Trophoblast cell (in vitro differentiated cells and primary cell): ENCODE results near the gene BORCS8.
A peak's percentile ranks its signal among the peaks of the same experiment; 100 is the strongest.
"Not testable (repeated sequence)": the region's sequence is repeated elsewhere in the genome, so short reads cannot be mapped to it uniquely, and the experiment has no call there.

Experiments used
- DNase-seq, 2 donors: peaks; one replicate each; pipeline ENCODE4 v3.0.0-alpha.2; 2016
- H2AFZ ChIP-seq: 2 replicates; pipeline ENCODE4 v1.6.1; 2013; ENCODE audit warnings: low read length, moderate library complexity, mild to moderate bottlenecking; ENCODE audit not compliant: insufficient read depth, poor library complexity
- H2AK5ac ChIP-seq: 2 replicates; pipeline ENCODE4 v1.6.1; 2013; ENCODE audit warnings: mild to moderate bottlenecking, low read length
- H2BK120ac ChIP-seq: 2 replicates; pipeline ENCODE4 v1.6.1; 2013; ENCODE audit warnings: low read length, mild to moderate bottlenecking, moderate library complexity; ENCODE audit not compliant: insufficient read depth, poor library complexity
- H2BK12ac ChIP-seq: 2 replicates; pipeline ENCODE4 v1.6.1; 2013; ENCODE audit warnings: mild to moderate bottlenecking, low read length, moderate library complexity
- H2BK5ac ChIP-seq: 2 replicates; pipeline ENCODE4 v1.6.1; 2013; ENCODE audit warnings: low read length, low read depth, moderate library complexity, mild to moderate bottlenecking; ENCODE audit not compliant: poor library complexity
- H3K14ac ChIP-seq: 2 replicates; pipeline ENCODE4 v1.6.1; 2013; ENCODE audit warnings: mild to moderate bottlenecking, low read length
- H3K18ac ChIP-seq: 2 replicates; pipeline ENCODE4 v1.6.1; 2013; ENCODE audit warnings: mild to moderate bottlenecking, low read length
- H3K23ac ChIP-seq: 2 replicates; pipeline ENCODE4 v1.6.1; 2013; ENCODE audit warnings: low read length
- H3K27ac ChIP-seq: 2 replicates; pipeline ENCODE4 v1.5.1; 2013; ENCODE audit warnings: low read depth, mild to moderate bottlenecking, inconsistent platforms, low read length, moderate library complexity
- H3K27me3 ChIP-seq: 2 replicates; pipeline ENCODE4 v1.6.1; 2013; ENCODE audit warnings: inconsistent platforms, mild to moderate bottlenecking, low read length, moderate library complexity; ENCODE audit not compliant: insufficient read depth
- H3K36me3 ChIP-seq, 2 experiments: 1 replicate in 1 of 2; 2 replicates in 1 of 2; pipeline ENCODE4 v1.6.1; 2013; ENCODE audit warnings: low read length in 2 of 2, mild to moderate bottlenecking in 2 of 2, moderate library complexity in 1 of 2; ENCODE audit not compliant: insufficient read depth in 2 of 2, control insufficient read depth in 1 of 2
- H3K4ac ChIP-seq: 2 replicates; pipeline ENCODE4 v1.6.1; 2013; ENCODE audit warnings: low read depth, mild to moderate bottlenecking, low read length, moderate library complexity
- H3K4me1 ChIP-seq, 2 experiments: 1 replicate in 1 of 2; 2 replicates in 1 of 2; pipeline ENCODE4 v1.6.1; 2013; ENCODE audit warnings: low read length in 2 of 2, mild to moderate bottlenecking in 2 of 2, moderate library complexity in 1 of 2; ENCODE audit not compliant: insufficient read depth in 2 of 2, control insufficient read depth in 1 of 2
- H3K4me2 ChIP-seq: 2 replicates; pipeline ENCODE4 v1.6.1; 2013; ENCODE audit warnings: inconsistent platforms, mild to moderate bottlenecking, low read length, moderate library complexity
- H3K4me3 ChIP-seq: 2 replicates; pipeline ENCODE4 v1.5.1; 2013; ENCODE audit warnings: mild to moderate bottlenecking, low read depth, low read length, inconsistent platforms
- H3K79me1 ChIP-seq: one replicate; pipeline ENCODE4 v1.6.1; 2013; ENCODE audit warnings: low read length
- H3K79me2 ChIP-seq: 2 replicates; pipeline ENCODE4 v1.6.1; 2013; ENCODE audit warnings: low read length, mild to moderate bottlenecking; ENCODE audit not compliant: control insufficient read depth, insufficient read depth, poor library complexity
- H3K9ac ChIP-seq: 2 replicates; pipeline ENCODE4 v1.6.1; 2013; ENCODE audit warnings: mild to moderate bottlenecking, low read length
- H3K9me3 ChIP-seq: 2 replicates; pipeline ENCODE4 v1.6.1; 2013; ENCODE audit warnings: low read depth, mild to moderate bottlenecking, control low read depth, inconsistent platforms, low read length; ENCODE audit not compliant: insufficient read depth
- H4K12ac ChIP-seq: 2 replicates; pipeline ENCODE4 v1.6.1; 2013; ENCODE audit warnings: low read depth, mild to moderate bottlenecking, low read length, moderate library complexity
- H4K8ac ChIP-seq: 2 replicates; pipeline ENCODE4 v1.6.1; 2013; ENCODE audit warnings: low read depth, mild to moderate bottlenecking, low read length, moderate library complexity
- H4K91ac ChIP-seq: one replicate; pipeline ENCODE4 v1.6.1; 2013; ENCODE audit warnings: low read depth, mild to moderate bottlenecking, low read length, moderate library complexity
- WGBS: extraction: QIAGEN DNeasy Blood & Tissue Kit; methylation state at CpG from one replicate; pipeline ENCODE4 v1.1.7; 2013; ENCODE audit warnings: missing lambda C conversion rate; ENCODE audit not compliant: insufficient read length, insufficient coverage; ENCODE audit errors: extremely low coverage; 5-methylcytosine and 5-hydroxymethylcytosine counted together

The BORCS8 gene

DNA sequence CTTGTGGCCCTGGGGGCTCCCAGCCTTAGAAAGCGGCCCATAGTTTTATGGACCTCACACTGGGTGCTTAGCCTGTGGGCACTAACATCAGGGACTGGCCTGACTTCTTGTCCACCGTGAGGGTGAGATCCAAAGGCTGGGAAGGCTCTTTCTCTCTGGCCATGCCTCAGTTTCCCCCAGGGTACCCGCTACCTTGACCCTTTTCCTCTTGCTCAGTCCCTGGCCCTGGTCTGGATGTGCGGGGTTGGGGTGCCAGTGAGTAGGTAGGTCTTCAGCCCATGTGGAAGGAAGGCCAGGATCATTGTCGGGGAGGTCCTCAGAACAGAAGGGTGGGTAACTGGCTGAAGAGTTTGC is 52.1 kb downstream of the BORCS8 start:
- Histone ChIP-seq H3K79me1 (peaks cover 4% of the 10 kb centered on the region), H3K4me2 (no peak overlapping the region), H3K14ac (no peak overlapping the region), H2AK5ac (no peak overlapping the region), H4K91ac (no peak overlapping the region), H2BK5ac (no peak overlapping the region), H3K4ac (no peak overlapping the region), H3K9ac (no peak overlapping the region), H4K12ac (no peak overlapping the region), H3K9me3 (no peaks in the 10 kb centered on the region), H3K27ac (no peak overlapping the region), H3K4me3 (no peak overlapping the region), H3K79me2 (peaks cover 5% of the 10 kb centered on the region), H3K18ac (no peak overlapping the region), H3K4me1 (peaks cover 4 to 6% of the 10 kb centered on the region in 2 experiments), H4K8ac (no peak overlapping the region), H2AFZ (no peak overlapping the region), H3K23ac (no peak overlapping the region), H3K27me3 (no peaks in the 10 kb centered on the region), H3K36me3 (no peaks in the 10 kb centered on the region), H2BK12ac (no peak overlapping the region), H2BK120ac (no peak overlapping the region)
- DNase-seq = no peak
- WGBS = no CpG with 5 or more reads among the region's 5 CpGs

DNA sequence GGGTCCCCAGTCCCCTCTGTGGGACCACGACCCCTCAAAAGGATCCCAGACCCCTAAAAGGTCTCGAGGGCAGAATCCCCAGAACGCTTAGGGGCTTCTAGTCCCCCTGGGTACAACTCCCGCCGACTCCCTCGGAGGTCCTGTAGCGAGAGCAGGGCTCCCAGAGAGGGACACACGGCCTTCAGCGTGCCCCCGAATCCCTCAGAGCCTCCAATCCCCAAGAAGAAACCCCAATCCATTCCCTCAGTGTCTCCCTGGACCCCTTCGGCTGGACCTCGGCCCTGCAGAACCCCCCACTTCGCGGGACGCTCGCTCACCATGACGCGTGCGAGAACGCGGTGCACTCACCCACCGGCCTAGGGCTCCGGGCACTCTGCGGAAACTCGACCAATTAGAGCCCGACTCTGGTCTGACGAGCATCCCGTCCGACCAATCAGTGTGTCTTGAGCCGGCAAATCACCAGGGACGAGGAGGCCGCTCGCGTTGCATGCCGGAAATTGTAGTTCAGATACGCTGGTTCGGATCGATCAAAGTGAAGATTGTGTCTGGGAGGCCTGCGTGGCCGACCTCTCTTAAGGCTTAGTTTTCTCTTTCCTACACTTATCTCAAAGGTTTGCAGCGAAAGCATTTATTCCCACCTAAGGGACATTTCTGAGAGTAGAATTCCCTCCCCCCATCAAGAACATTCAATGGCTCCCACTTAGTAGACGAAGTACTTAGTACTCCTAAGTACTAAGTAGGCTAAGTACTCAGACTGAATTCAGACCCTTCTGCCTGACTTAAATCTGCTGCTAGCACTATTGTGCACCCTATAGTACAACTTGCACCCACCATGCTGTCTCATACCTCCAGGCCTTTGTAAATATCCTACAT is 53.6 kb downstream of the BORCS8 start, which contains the start of gene TMEM161A:
TSS of gene TMEM161A (minus strand) at position 370 of the 873 bp plus-strand sequence. CDS start at position 320, 50 bp downstream.
- peaks cover 5% of the 10 kb centered on the region for H3K79me2 ChIP-seq
- peak within 1 kb of the TSS; percentile 80 for H3K9ac ChIP-seq
- H3K27me3 ChIP-seq = no peaks in the 10 kb centered on the region
- H3K4me2 ChIP-seq = peak within 1 kb of the TSS; percentile 94
- peak within 1 kb of the TSS; percentile 53 for H4K91ac ChIP-seq
- H3K79me1 ChIP-seq = peaks cover 4% of the 10 kb centered on the region
- H2BK120ac ChIP-seq = peak within 1 kb of the TSS; percentile 64
- peak within 1 kb of the TSS; percentile 41 for H2AK5ac ChIP-seq
- H2BK5ac ChIP-seq = peak within 1 kb of the TSS; percentile 31
- H2BK12ac ChIP-seq = peak within 1 kb of the TSS; percentile 26
- H3K4me1 ChIP-seq = peaks cover 5 to 6% of the 10 kb centered on the region in 2 experiments
- H3K36me3 ChIP-seq = no peaks in the 10 kb centered on the region
- no CpG with 5 or more reads among the region's 42 CpGs for WGBS
- H2AFZ ChIP-seq = peak within 1 kb of the TSS; percentile 73
- peak; percentile 96 to 99 for DNase-seq
- H3K14ac ChIP-seq = peak within 1 kb of the TSS; percentile 93
- no peaks in the 10 kb centered on the region for H3K9me3 ChIP-seq
- peak within 1 kb of the TSS; percentile 89 for H3K18ac ChIP-seq
- peak within 1 kb of the TSS; percentile 69 for H3K4ac ChIP-seq
- H4K8ac ChIP-seq = peak within 1 kb of the TSS; percentile 91
- no peak within 1 kb of the TSS for H3K27ac ChIP-seq
- H3K4me3 ChIP-seq = peak within 1 kb of the TSS; percentile 78
- H4K12ac ChIP-seq = peak within 1 kb of the TSS; percentile 95
- H3K23ac ChIP-seq = no peak within 1 kb of the TSS

DNA sequence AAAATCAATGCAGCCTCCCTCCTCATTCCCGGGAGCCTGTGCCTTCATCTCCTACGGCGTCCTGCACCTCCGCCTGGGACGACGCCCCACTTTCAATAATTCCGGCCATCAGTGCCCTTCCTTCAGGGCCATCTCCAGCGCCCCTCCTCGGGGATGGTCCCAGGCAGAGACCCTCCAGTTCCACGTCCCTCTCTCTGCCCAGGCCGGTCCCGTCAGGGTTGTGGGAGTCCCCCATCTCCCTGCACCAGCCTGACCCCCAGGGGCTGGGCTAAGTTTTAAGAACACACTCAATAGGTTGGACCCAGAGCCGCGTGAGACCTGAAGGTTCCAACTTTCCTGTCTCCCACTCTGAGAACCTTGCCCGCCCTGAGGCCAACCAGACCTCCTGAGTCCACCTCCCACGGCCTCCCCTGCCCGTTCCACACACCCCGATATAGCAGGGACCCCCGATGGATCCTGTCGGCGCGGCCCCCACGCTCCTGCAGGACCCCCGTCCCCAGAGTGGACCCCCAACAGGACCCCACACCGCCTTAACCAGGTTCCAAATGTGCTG is 54.3 kb downstream of the BORCS8 start:
- peaks cover 5 to 6% of the 10 kb centered on the region in 2 experiments for H3K4me1 ChIP-seq
- no CpG with 5 or more reads among the region's 25 CpGs for WGBS
- H2AK5ac ChIP-seq = peak overlapping the region; percentile 41
- peak overlapping the region; percentile 78 for H3K4me3 ChIP-seq
- DNase-seq = no peak
- H4K8ac ChIP-seq = peak overlapping the region; percentile 91
- H2BK5ac ChIP-seq = peak overlapping the region; percentile 31
- peaks cover 4% of the 10 kb centered on the region for H3K79me1 ChIP-seq
- peak overlapping the region; percentile 95 for H4K12ac ChIP-seq
- no peaks in the 10 kb centered on the region for H3K27me3 ChIP-seq
- H2BK12ac ChIP-seq = no peak overlapping the region
- peak overlapping the region; percentile 94 for H3K4me2 ChIP-seq
- H3K14ac ChIP-seq = peak overlapping the region; percentile 93
- H3K23ac ChIP-seq = no peak overlapping the region
- peak overlapping the region; percentile 89 for H3K18ac ChIP-seq
- H3K36me3 ChIP-seq = no peaks in the 10 kb centered on the region
- H4K91ac ChIP-seq = peak overlapping the region; percentile 53
- H3K79me2 ChIP-seq = peaks cover 5% of the 10 kb centered on the region
- peak overlapping the region; percentile 69 for H3K4ac ChIP-seq
- peak overlapping the region; percentile 80 for H3K9ac ChIP-seq
- H2AFZ ChIP-seq = peak overlapping the region; percentile 73
- H3K9me3 ChIP-seq = peaks cover 5% of the 10 kb centered on the region
- no peak overlapping the region for H3K27ac ChIP-seq
- peak overlapping the region; percentile 64 for H2BK120ac ChIP-seq

DNA sequence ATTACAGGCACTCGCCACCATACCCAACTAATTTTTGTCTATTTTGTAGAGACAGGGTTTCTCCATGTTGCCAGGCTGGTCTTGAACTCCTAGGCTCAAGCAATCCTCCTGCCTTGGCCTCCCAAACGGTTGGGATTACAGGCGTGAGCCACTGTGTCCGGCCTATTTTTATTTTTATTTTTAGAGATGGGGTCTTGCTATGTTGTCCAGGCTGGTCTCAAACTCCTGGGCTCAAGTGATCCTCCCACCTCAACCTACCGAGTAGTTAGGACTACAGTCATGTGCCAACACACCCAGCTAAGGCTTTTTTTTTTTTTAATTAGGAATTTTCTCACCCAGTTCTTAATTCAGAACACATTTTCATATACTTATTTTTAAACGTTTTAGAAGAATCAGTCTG is 56.2 kb downstream of the BORCS8 start:
- not testable (repeated sequence) for H2AFZ ChIP-seq, DNase-seq, H3K79me2 ChIP-seq, H3K9ac ChIP-seq, H2BK120ac ChIP-seq, H3K4ac ChIP-seq, H3K23ac ChIP-seq, H4K12ac ChIP-seq, H3K4me2 ChIP-seq, H2AK5ac ChIP-seq, H3K4me1 ChIP-seq, H2BK12ac ChIP-seq, H3K4me3 ChIP-seq, H3K36me3 ChIP-seq, H4K8ac ChIP-seq, H2BK5ac ChIP-seq, H4K91ac ChIP-seq, H3K14ac ChIP-seq, H3K79me1 ChIP-seq, H3K27ac ChIP-seq, H3K18ac ChIP-seq, H3K27me3 ChIP-seq
- WGBS = no CpG with 5 or more reads among the region's 6 CpGs
- H3K9me3 ChIP-seq = peaks cover 13% of the 10 kb centered on the region
